GM12865 (cell line): ENCODE data around the gene PRPF31.

Experiments
- DNase-seq: peaks from one replicate; pipeline ENCODE4 v3.0.0; 2010; ENCODE audit warnings: low read depth
- H3K4me3 ChIP-seq: 2 replicates; pipeline ENCODE4 v1.5.1; 2011; ENCODE audit warnings: mild to moderate bottlenecking, low read depth, low read length, control low read depth
- TF ChIP-seq, protein P1 (sequence below): IDR thresholded peaks from 2 replicates; pipeline ENCODE4 v1.5.1; 2011; ENCODE audit warnings: low read length, control low read depth, low read depth, inconsistent platforms; ENCODE audit not compliant: insufficient read depth; ENCODE audit errors: missing control alignments

The PRPF31 gene

DNA sequence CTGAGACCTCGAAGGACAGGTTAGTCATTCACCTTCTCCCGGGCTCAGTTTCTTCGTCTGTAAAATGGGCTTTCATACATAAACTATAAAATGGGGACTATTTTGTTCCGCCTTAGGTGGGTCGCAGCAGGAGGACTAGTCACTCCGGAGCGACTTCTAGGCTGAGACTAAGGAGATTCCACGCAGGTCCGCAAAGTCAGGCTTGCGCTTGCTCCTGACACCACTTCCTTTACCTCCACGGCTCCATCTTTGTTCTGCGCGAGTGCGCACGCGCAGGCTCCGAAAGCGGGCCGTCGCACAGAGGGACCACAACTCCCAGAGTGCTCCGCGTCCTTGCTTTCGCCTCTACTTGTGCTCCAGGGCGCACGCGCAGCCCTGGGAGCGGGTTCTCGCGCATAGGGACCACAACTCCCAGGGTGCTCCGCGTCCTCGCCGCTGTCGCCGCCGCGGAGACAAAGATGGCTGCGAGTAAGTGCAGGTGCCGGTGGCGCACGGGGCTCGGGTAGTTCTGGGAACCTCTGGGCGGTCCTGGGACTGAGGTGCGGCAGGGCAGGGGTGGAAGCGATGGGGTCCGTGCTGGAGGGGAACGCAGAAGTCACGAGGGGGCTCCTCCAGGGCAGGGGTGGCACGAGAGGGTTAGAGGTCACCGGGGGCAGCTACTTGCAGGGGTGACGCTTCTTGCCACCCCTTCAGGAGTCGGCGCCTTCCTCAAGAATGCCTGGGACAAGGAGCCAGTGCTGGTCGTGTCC lies 13.0 kb upstream of the PRPF31 start, which contains the start of gene NDUFA3:
Gene NDUFA3 (plus strand): TSS at position 435 of the 749 bp plus-strand sequence. CDS start 24 bp downstream, at position 459.
- H3K4me3 ChIP-seq: peak within 1 kb of the TSS; percentile 94

DNA sequence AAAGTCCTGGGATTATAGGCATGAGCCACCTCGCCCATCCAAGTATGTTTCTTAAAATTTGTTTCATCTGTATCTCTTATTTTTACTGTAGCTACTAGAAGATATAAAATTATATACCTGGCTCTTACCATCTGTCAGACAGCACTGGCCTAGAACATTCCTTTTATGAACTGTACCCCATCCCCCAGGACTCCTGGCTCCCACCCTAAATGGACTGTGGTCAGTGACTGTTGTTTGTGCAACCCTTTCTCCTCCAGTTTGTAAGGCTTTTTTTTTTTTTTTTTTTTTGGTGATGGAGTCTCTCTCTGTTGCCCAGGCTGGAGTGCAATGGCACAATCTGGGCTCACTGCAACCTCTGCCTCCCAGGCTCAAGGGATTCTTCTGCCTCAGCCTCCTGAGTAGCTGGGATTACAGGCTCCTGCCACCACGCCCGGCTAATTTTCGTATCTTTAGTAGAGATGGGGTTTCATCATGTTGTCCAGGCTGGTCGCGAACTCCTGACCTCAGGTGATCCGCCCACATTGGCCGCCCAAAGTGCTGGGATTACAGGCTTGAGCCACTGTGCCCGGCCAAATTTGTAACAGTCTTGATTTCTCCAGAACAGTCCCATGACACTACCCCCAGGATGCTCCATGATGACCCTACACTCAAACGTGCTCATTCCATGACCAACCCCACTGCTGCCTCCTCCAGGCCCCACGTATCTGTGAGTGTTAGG lies 10.4 kb upstream of the PRPF31 start:
- H3K4me3 ChIP-seq: no peak overlapping the region
- no peak for DNase-seq
- TF ChIP-seq, protein P1, sequence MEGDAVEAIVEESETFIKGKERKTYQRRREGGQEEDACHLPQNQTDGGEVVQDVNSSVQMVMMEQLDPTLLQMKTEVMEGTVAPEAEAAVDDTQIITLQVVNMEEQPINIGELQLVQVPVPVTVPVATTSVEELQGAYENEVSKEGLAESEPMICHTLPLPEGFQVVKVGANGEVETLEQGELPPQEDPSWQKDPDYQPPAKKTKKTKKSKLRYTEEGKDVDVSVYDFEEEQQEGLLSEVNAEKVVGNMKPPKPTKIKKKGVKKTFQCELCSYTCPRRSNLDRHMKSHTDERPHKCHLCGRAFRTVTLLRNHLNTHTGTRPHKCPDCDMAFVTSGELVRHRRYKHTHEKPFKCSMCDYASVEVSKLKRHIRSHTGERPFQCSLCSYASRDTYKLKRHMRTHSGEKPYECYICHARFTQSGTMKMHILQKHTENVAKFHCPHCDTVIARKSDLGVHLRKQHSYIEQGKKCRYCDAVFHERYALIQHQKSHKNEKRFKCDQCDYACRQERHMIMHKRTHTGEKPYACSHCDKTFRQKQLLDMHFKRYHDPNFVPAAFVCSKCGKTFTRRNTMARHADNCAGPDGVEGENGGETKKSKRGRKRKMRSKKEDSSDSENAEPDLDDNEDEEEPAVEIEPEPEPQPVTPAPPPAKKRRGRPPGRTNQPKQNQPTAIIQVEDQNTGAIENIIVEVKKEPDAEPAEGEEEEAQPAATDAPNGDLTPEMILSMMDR: no peak

More for the DNA sequence above, 13.0 kb upstream of the PRPF31 start, which contains the start of gene NDUFA3:
- TF ChIP-seq, protein P1: no peak
- DNase-seq: peak; percentile 99

DNA sequence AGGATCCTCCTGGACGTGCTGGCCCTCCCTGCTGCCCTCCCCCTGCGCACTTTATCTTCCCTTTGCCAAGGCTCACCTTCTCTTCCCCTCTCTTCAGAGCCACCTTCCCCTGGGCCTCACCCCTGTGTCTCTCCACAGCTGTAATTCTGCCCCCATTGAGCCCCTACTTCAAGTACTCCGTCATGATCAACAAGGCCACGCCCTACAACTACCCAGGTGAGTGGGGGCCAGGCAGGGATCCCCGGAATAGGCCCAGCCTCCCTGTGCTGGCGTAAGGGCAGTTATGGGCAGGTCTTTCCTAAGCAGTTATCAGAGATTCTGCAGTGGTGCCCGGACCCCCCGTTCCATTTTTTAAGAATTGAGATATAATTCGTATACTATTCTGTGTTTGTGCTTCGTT lies 9.8 kb upstream of the PRPF31 start:
- TF ChIP-seq, protein P1: no peak
- DNase-seq: no peak

DNA sequence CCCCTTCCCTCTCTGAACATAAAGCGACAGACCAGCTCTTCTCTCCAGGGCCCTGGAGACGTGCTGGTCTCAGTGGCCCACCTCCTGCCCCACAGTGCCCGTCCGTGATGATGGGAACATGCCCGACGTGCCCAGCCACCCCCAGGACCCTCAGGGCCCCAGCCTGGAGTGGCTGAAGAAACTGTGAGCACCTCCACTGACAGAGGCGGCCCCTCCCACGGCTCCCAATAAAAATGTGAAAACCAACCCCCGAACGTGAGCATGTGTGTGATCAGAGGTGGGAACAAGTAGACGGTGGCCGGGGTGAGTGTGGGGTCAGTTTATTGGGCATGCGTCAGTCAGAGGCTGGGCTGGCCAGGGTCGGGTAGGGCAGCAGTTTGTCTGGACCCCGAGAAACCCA lies 8.8 kb upstream of the PRPF31 start:
- TF ChIP-seq, protein P1: no peak
- DNase-seq: peak; percentile 0
- H3K4me3 ChIP-seq: no peak overlapping the region

More for the DNA sequence above, 9.8 kb upstream of the PRPF31 start:
- H3K4me3 ChIP-seq: no peak overlapping the region

DNA sequence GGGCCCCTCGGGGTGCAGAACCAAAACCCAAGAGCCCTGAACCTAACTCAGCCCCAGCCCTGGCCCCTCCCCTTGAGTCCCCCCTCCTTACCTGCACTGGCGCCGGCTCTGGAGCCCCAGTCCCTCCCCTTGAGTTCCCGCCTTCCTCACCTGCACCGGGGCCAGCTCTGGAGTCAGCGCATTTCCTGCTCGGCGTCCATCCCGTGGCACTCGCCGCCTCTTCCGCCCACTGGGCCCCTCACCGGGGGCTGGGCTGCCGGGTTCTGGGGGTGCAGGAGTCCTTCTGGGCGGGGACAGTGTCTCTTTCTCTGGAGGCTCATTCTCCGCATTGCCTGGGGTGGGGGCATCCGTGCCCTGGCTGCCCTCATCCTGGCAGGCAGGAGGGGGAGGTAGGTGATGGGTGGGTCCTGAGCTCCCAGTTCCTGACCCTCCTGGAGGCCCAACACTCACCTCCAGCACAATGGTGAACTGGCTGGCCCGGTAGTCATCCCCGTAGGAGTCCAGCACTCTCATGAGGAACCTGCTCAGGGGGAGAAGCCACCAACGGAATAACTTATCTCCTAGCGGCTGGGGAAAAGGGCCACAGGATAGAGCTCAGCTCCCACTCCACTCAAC lies 7.6 kb upstream of the PRPF31 start:
- TF ChIP-seq, protein P1: no peak
- no peak overlapping the region for H3K4me3 ChIP-seq
- DNase-seq: no peak

DNA sequence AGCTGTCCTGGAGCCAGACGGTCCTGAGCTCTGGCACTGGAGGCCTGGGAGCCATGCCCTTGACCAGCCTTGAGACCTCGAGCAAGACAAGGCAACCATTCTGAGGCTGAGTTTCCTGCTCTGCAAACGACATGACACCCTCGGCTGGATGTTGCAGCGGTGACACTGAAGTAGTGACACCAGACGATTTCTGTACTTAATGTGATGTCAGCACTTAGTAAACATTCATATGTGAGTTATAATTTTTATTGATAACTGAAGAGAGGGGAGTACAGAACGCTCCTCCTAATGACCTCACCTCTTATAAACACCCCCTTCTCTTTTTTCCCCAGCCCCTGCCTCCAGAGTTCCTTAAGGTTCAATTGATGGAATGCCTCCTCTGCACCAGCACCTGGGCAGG lies 7.1 kb upstream of the PRPF31 start:
- TF ChIP-seq, protein P1: no peak
- no peak overlapping the region for H3K4me3 ChIP-seq
- DNase-seq: peak; percentile 1
